Measurements from ENCODE around the gene FTSJ3. TPM values are rescaled to one million over a fixed set of nuclear protein-coding genes. Genes with fewer than 3 reads are reported as not detected.

The FTSJ3 gene
- total and polyA plus RNA-seq, 2 experiments from 2014 or later, result 29.2 to 61.5 TPM

- H3K27me3 Mint-ChIP-seq (ENCODE audit: insufficient read depth, low read depth, poor library complexity), result peaks cover 28% of the 10 kb centered on the region
- H3K4me1 Mint-ChIP-seq, result peaks cover 21% of the 10 kb centered on the region
- no peaks in the 10 kb centered on the region for H3K9me2 ChIP-seq (ENCODE audit: insufficient read depth)
- H3F3A ChIP-seq (replicated peaks; ENCODE audit: low read depth), result peaks cover 13% of the 10 kb centered on the region; the same call in 1 of the 2 replicates
- peaks cover 26% of the 10 kb centered on the region for H4K20me1 ChIP-seq (replicated peaks; ENCODE audit: insufficient read depth)
- H3K27ac Mint-ChIP-seq, result no peak overlapping the region
- no peak overlapping the region for H2AFZ ChIP-seq
- ATAC-seq (no peak), DNase-seq (ENCODE audit: low spot score) (no peak)
- H3K4me2 ChIP-seq, result no peak overlapping the region
- no peaks in the 10 kb centered on the region for H3K27me3 ChIP-seq (ENCODE audit: insufficient read depth)
- no peak for TF ChIP-seq CREB1 (CRISPR knock-in tag; IDR thresholded peaks at IDR 0.05; ENCODE audit: low read depth)
- no peak for TF ChIP-seq NANOG (IDR thresholded peaks at IDR 0.05; ENCODE audit: borderline replicate concordance)
- no peak for TF ChIP-seq POLR2AphosphoS5 (IDR thresholded peaks at IDR 0.05; ENCODE audit: low read depth)
- TF ChIP-seq ZNF114 (CRISPR knock-in tag; IDR thresholded peaks at IDR 0.05), result no peak
- TF ChIP-seq EZH2 (IDR thresholded peaks at IDR 0.05; ENCODE audit: low read depth, unreplicated experiment), result no peak
- no peak for TF ChIP-seq ETS1 (IDR thresholded peaks at IDR 0.05)
- no peak for TF ChIP-seq EZH2phosphoT487 (IDR thresholded peaks at IDR 0.05; ENCODE audit: unreplicated experiment)
- TF ChIP-seq CTCF (conservative IDR thresholded peaks at IDR 0.05; ENCODE audit: low read depth in 2 of 2), result no peak
- TF ChIP-seq REST (IDR thresholded peaks at IDR 0.05; ENCODE audit: unreplicated experiment), result no peak
- TF ChIP-seq ZNF462 (CRISPR knock-in tag; IDR thresholded peaks at IDR 0.05), result no peak
- TF ChIP-seq JUNB (IDR thresholded peaks at IDR 0.05; ENCODE audit: unreplicated experiment), result no peak
- no peak for TF ChIP-seq STAT1 (IDR thresholded peaks at IDR 0.05; ENCODE audit: unreplicated experiment)
- TF ChIP-seq ZNF331 (CRISPR knock-in tag; IDR thresholded peaks at IDR 0.05; ENCODE audit: low read depth), result no peak
- H3K4me3 ChIP-seq, result no peak overlapping the region
- peaks cover 50% of the 10 kb centered on the region for H3K36me3 ChIP-seq (ENCODE audit: insufficient read depth)
- no peak overlapping the region for H3K27ac ChIP-seq (ENCODE audit: low read depth)
- H3K4me1 ChIP-seq (ENCODE audit: insufficient read depth), result peaks cover 6% of the 10 kb centered on the region; the same call in 1 of the 2 replicates
- peaks cover 36% of the 10 kb centered on the region for H3K79me2 ChIP-seq (replicated peaks; ENCODE audit: insufficient read depth)
- H3K4me3 Mint-ChIP-seq, result no peak overlapping the region
- H3K36me3 Mint-ChIP-seq (ENCODE audit: low read depth), result peaks cover 98% of the 10 kb centered on the region
- no peaks in the 10 kb centered on the region for H3K9me3 Mint-ChIP-seq
Measured at GRCh38 chr17:63830278-63830677, 2.8 kb upstream of the FTSJ3 start.
